Stimulated activated CD8-positive, alpha-beta memory T cell treated with anti-CD3 and anti-CD28 coated beads, Interleukin-4, amount 100 ng/mL, for 24 hours (primary cell): ENCODE measurements around the gene USP10.
A peak's percentile ranks its signal among the peaks of the same experiment; 100 is the strongest.
"Not testable (repeated sequence)": the region's sequence is repeated elsewhere in the genome, so short reads cannot be mapped to it uniquely, and the experiment has no call there.

Experiments used
- DNase-seq: peaks from one replicate; pipeline ENCODE4 v3.0.0-alpha.2; 2020; ENCODE audit warnings: low read depth

Gene USP10

GRCh38 chr16:84726669-84727467 lies 27.1 kb downstream of the USP10 start:
- no peak for DNase-seq

- DNase-seq, result no peak
Measured at GRCh38 chr16:84728853-84729424, 29.1 kb downstream of the USP10 start.

- DNase-seq, result no peak
Measured at GRCh38 chr16:84729716-84730320, 30.0 kb downstream of the USP10 start.

GRCh38 chr16:84730406-84731106 lies 30.8 kb downstream of the USP10 start:
- no peak for DNase-seq

GRCh38 chr16:84732332-84732673 lies 32.5 kb downstream of the USP10 start:
- not testable (repeated sequence) for DNase-seq

GRCh38 chr16:84732674-84733352 lies 33.0 kb downstream of the USP10 start:
- DNase-seq, result no peak

- DNase-seq, result no peak
Measured at GRCh38 chr16:84735849-84736586, 36.2 kb downstream of the USP10 start.

- no peak for DNase-seq
Measured at GRCh38 chr16:84737192-84738011, 37.6 kb downstream of the USP10 start.

- peak; percentile 53 for DNase-seq
Measured at GRCh38 chr16:84738255-84739038, 38.6 kb downstream of the USP10 start.

GRCh38 chr16:84739349-84740124 lies 39.7 kb downstream of the USP10 start:
- DNase-seq, result no peak

GRCh38 chr16:84740596-84741116 lies 40.9 kb downstream of the USP10 start:
- no peak for DNase-seq

- DNase-seq, result no peak
Measured at GRCh38 chr16:84741340-84741830, 41.6 kb downstream of the USP10 start.

GRCh38 chr16:84742641-84743092 lies 42.9 kb downstream of the USP10 start:
- DNase-seq, result no peak

- no peak for DNase-seq
Measured at GRCh38 chr16:84746231-84746630, 46.4 kb downstream of the USP10 start.

GRCh38 chr16:84746875-84747274 lies 47.1 kb downstream of the USP10 start:
- DNase-seq, result no peak

GRCh38 chr16:84748247-84748646 lies 48.4 kb downstream of the USP10 start:
- DNase-seq, result not testable (repeated sequence)

- DNase-seq, result no peak
Measured at GRCh38 chr16:84749072-84749471, 49.3 kb downstream of the USP10 start.

- no peak for DNase-seq
Measured at GRCh38 chr16:84749815-84750214, 50.0 kb downstream of the USP10 start.
